ENCODE measurements around the gene OR4F6. TPM values are rescaled to one million over a fixed set of nuclear protein-coding genes. Genes with fewer than 3 reads are reported as not detected.
"Not testable (repeated sequence)": the region's sequence is repeated elsewhere in the genome, so short reads cannot be mapped to it uniquely, and the experiment has no call there.

The OR4F6 gene
- total RNA-seq, 1 experiment from 2014 or later: not detected

- H3K4me3 ChIP-seq; H3K36me3 ChIP-seq; H3K27ac ChIP-seq; H3K9me3 ChIP-seq (replicated peaks); DNase-seq; H3K27me3 ChIP-seq: not testable (repeated sequence)
- H3K4me1 ChIP-seq: peaks cover 17% of the 10 kb centered on the region
Measured at GRCh38 chr15:101790748-101791147, 12.6 kb upstream of the OR4F6 start.

GRCh38 chr15:101793981-101794380, 9.3 kb upstream of the OR4F6 start:
- H3K27ac ChIP-seq; DNase-seq; H3K9me3 ChIP-seq (replicated peaks); H3K36me3 ChIP-seq; H3K4me3 ChIP-seq; H3K27me3 ChIP-seq: not testable (repeated sequence)
- H3K4me1 ChIP-seq: peaks cover 18% of the 10 kb centered on the region

- peaks cover 18% of the 10 kb centered on the region for H3K4me1 ChIP-seq
- no peaks in the 10 kb centered on the region for H3K9me3 ChIP-seq (replicated peaks)
- DNase-seq: no peak
- H3K27me3 ChIP-seq: no peaks in the 10 kb centered on the region
- no peaks in the 10 kb centered on the region for H3K36me3 ChIP-seq
- H3K4me3 ChIP-seq: no peak overlapping the region
- H3K27ac ChIP-seq: no peak overlapping the region
Measured at GRCh38 chr15:101795455-101795854, 7.9 kb upstream of the OR4F6 start.

GRCh38 chr15:101799665-101800064, 3.6 kb upstream of the OR4F6 start:
- Histone ChIP-seq H3K9me3 (replicated peaks) (no peaks in the 10 kb centered on the region), H3K4me3 (no peak overlapping the region), H3K27ac (no peak overlapping the region), H3K27me3 (no peaks in the 10 kb centered on the region), H3K36me3 (no peaks in the 10 kb centered on the region), H3K4me1 (peaks cover 12% of the 10 kb centered on the region)
- no peak for DNase-seq

- Histone ChIP-seq H3K4me3 (no peak overlapping the region), H3K36me3 (no peaks in the 10 kb centered on the region), H3K27ac (no peak overlapping the region), H3K9me3 (replicated peaks) (no peaks in the 10 kb centered on the region), H3K4me1 (no peaks in the 10 kb centered on the region), H3K27me3 (no peaks in the 10 kb centered on the region)
- DNase-seq: no peak
Measured at GRCh38 chr15:101801048-101801447, 2.3 kb upstream of the OR4F6 start.

- no peaks in the 10 kb centered on the region for H3K4me1 ChIP-seq
- no peak overlapping the region for H3K27ac ChIP-seq
- H3K36me3 ChIP-seq: no peaks in the 10 kb centered on the region
- H3K27me3 ChIP-seq: no peaks in the 10 kb centered on the region
- no peak for DNase-seq
- no peak overlapping the region for H3K4me3 ChIP-seq
- no peaks in the 10 kb centered on the region for H3K9me3 ChIP-seq (replicated peaks)
Measured at GRCh38 chr15:101803676-101804075, 367 bp downstream of the OR4F6 start.

GRCh38 chr15:101804375-101804774, 1.1 kb downstream of the OR4F6 start:
- Histone ChIP-seq H3K27me3 (no peaks in the 10 kb centered on the region), H3K9me3 (replicated peaks) (no peaks in the 10 kb centered on the region), H3K4me3 (no peak overlapping the region), H3K4me1 (no peaks in the 10 kb centered on the region), H3K36me3 (no peaks in the 10 kb centered on the region), H3K27ac (no peak overlapping the region)
- DNase-seq: no peak

GRCh38 chr15:101804941-101805340, 1.6 kb downstream of the OR4F6 start:
- H3K27ac ChIP-seq: no peak overlapping the region
- no peaks in the 10 kb centered on the region for H3K27me3 ChIP-seq
- no peaks in the 10 kb centered on the region for H3K36me3 ChIP-seq
- H3K4me1 ChIP-seq: no peaks in the 10 kb centered on the region
- DNase-seq: no peak
- H3K4me3 ChIP-seq: no peak overlapping the region
- no peaks in the 10 kb centered on the region for H3K9me3 ChIP-seq (replicated peaks)

GRCh38 chr15:101805605-101806345, 2.5 kb downstream of the OR4F6 start:
- Histone ChIP-seq H3K4me3 (no peak overlapping the region), H3K27ac (no peak overlapping the region), H3K9me3 (replicated peaks) (no peaks in the 10 kb centered on the region), H3K27me3 (no peaks in the 10 kb centered on the region), H3K36me3 (no peaks in the 10 kb centered on the region), H3K4me1 (no peaks in the 10 kb centered on the region)
- DNase-seq: no peak

GRCh38 chr15:101807345-101807945, 4.1 kb downstream of the OR4F6 start:
- no peaks in the 10 kb centered on the region for H3K4me1 ChIP-seq
- DNase-seq: no peak
- H3K27ac ChIP-seq: no peak overlapping the region

GRCh38 chr15:101808201-101808600, 4.9 kb downstream of the OR4F6 start:
- no peaks in the 10 kb centered on the region for H3K4me1 ChIP-seq
- no peaks in the 10 kb centered on the region for H3K27me3 ChIP-seq
- H3K36me3 ChIP-seq: no peaks in the 10 kb centered on the region
- H3K9me3 ChIP-seq (replicated peaks): no peaks in the 10 kb centered on the region
- H3K27ac ChIP-seq: no peak overlapping the region
- DNase-seq: no peak
- no peak overlapping the region for H3K4me3 ChIP-seq

More at GRCh38 chr15:101807345-101807945, 4.1 kb downstream of the OR4F6 start:
- Histone ChIP-seq H3K36me3 (no peaks in the 10 kb centered on the region), H3K9me3 (replicated peaks) (no peaks in the 10 kb centered on the region), H3K4me3 (no peak overlapping the region), H3K27me3 (no peaks in the 10 kb centered on the region)

GRCh38 chr15:101810456-101810855, 7.1 kb downstream of the OR4F6 start:
- Histone ChIP-seq H3K4me1 (no peaks in the 10 kb centered on the region), H3K27me3 (no peaks in the 10 kb centered on the region), H3K27ac (no peak overlapping the region), H3K4me3 (no peak overlapping the region), H3K9me3 (replicated peaks) (no peaks in the 10 kb centered on the region), H3K36me3 (no peaks in the 10 kb centered on the region)
- DNase-seq: no peak

- Histone ChIP-seq H3K36me3 (no peaks in the 10 kb centered on the region), H3K4me3 (no peak overlapping the region), H3K4me1 (no peaks in the 10 kb centered on the region), H3K27ac (no peak overlapping the region), H3K27me3 (no peaks in the 10 kb centered on the region), H3K9me3 (replicated peaks) (no peaks in the 10 kb centered on the region)
- DNase-seq: peak in 1 of 2 experiments; percentile 29
Measured at GRCh38 chr15:101810876-101811275, 7.6 kb downstream of the OR4F6 start.

GRCh38 chr15:101811902-101812301, 8.6 kb downstream of the OR4F6 start, which contains the start of gene OR4F15:
Gene OR4F15 (plus strand): TSS chr15:101812202. CDS start chr15:101818187, 5,985 bp downstream.
- Histone ChIP-seq H3K9me3 (replicated peaks) (no peaks in the 10 kb centered on the region), H3K36me3 (no peaks in the 10 kb centered on the region), H3K27ac (no peak within 1 kb of the TSS), H3K4me3 (no peak within 1 kb of the TSS), H3K4me1 (no peaks in the 10 kb centered on the region), H3K27me3 (no peaks in the 10 kb centered on the region)
- no peak for DNase-seq

- no peak overlapping the region for H3K27ac ChIP-seq
- no peaks in the 10 kb centered on the region for H3K9me3 ChIP-seq (replicated peaks)
- H3K4me3 ChIP-seq: no peak overlapping the region
- no peaks in the 10 kb centered on the region; the same call in 1 of the 2 replicates for H3K27me3 ChIP-seq
- no peaks in the 10 kb centered on the region for H3K36me3 ChIP-seq
- no peaks in the 10 kb centered on the region for H3K4me1 ChIP-seq
- no peak for DNase-seq
Measured at GRCh38 chr15:101813803-101814534, 10.7 kb downstream of the OR4F6 start.
